Esophagus muscularis mucosa (tissue), 4 donors: ENCODE data around the gene FRMD4A. TPM values are rescaled to one million over a fixed set of nuclear protein-coding genes. Genes with fewer than 3 reads are reported as not detected.

ENCODE experiments used
- DNase-seq: peaks from one replicate; pipeline ENCODE4 v3.0.0-alpha.2; 2017; ENCODE audit errors: extremely low spot score
- H3K27ac ChIP-seq, 4 donors: fragments of 200-600 bp; sonication (generic); replicated peaks in 1 of 4; 1 replicate in 3 of 4; 2 replicates in 1 of 4; pipeline ENCODE4 v1.5.1; 2016 to 2019; ENCODE audit warnings: mild to moderate bottlenecking in 1 of 4
- H3K27me3 ChIP-seq, 4 donors: fragments of 200-600 bp; sonication (generic); one replicate each; pipeline versions ENCODE4 v1.5.1 to v1.6.0; 2016 to 2019
- H3K36me3 ChIP-seq, 4 donors: fragments of 200-600 bp; sonication (generic); one replicate each; pipeline ENCODE4 v1.5.1; 2016 to 2019
- H3K4me1 ChIP-seq, 4 donors: fragments of 200-600 bp; sonication (generic); one replicate each; pipeline ENCODE4 v1.5.1; 2016 to 2019
- H3K4me3 ChIP-seq, 4 donors: fragments of 200-600 bp; sonication (generic); 1 replicate in 2 of 4; 2 replicates in 2 of 4; pipeline ENCODE4 v1.5.1; 2016 to 2019; ENCODE audit warnings: mild to moderate bottlenecking in 4 of 4, moderate library complexity in 1 of 4
- H3K9me3 ChIP-seq, 4 donors: fragments of 200-600 bp; sonication (generic); 1 replicate in 3 of 4; 2 replicates in 1 of 4; pipeline ENCODE4 v1.5.1; 2016 to 2019
- CTCF ChIP-seq, 3 experiments: fragments of 200-600 bp in 2 of 3; fragments of 450-650 bp in 1 of 3; sonication (generic) in 2 of 3; IDR thresholded peaks; one replicate each; pipeline ENCODE4 v1.5.1; 2017 to 2019; ENCODE audit warnings: antibody characterized with exemption in 3 of 3, mild to moderate bottlenecking in 2 of 3, moderate library complexity in 1 of 3
- EP300 ChIP-seq: sonication (generic); formaldehyde crosslinking; IDR thresholded peaks from one replicate; pipeline ENCODE4 v1.6.1; 2017; ENCODE audit warnings: antibody characterized with exemption
- POLR2A ChIP-seq: fragments of 450-650 bp; IDR thresholded peaks from one replicate; pipeline ENCODE4 v1.6.1; 2017; ENCODE audit warnings: antibody characterized with exemption, moderate library complexity, mild to moderate bottlenecking, low read depth
- POLR2AphosphoS5 ChIP-seq, 2 donors: sonication (generic); formaldehyde crosslinking; IDR thresholded peaks; one replicate each; pipeline ENCODE4 v1.6.1; 2017; ENCODE audit warnings: antibody characterized with exemption in 2 of 2
- WGBS: methylation state at CpG from one replicate; pipeline ENCODE4 v1.1.5; 2018; 5-methylcytosine and 5-hydroxymethylcytosine counted together
- intact Hi-C: fragments of 100-400 bp; cut with DNase I; formaldehyde crosslinking; loops from one replicate; pipeline ENCODE4 v1.15.1; 2023
- total RNA-seq, 4 donors: library from RNA; depleted of rRNA; stranded (reverse); fragments of >200 nt; gene quantifications; one replicate each; pipeline versions ENCODE4 v1.1.0 to v1.2.1, GENCODE V29; 2016

The FRMD4A gene
- total RNA-seq, 4 donors from 2014 or later = 17.0 to 28.8 (median 21.8) TPM

GRCh38 chr10:13845897-13846296 lies 484.8 kb downstream of the FRMD4A start:
- 80% methylated on average over 4 of the region's 4 CpGs for WGBS
- DNase-seq = no peak
- Histone ChIP-seq H3K9me3 (no peaks in the 10 kb centered on the region), H3K36me3 (no peaks in the 10 kb centered on the region), H3K27me3 (peaks cover 0 to 3% (median 0%) of the 10 kb centered on the region in 4 donors), H3K4me3 (no peak overlapping the region), H3K27ac (no peak overlapping the region), H3K4me1 (peaks cover 18 to 21% (median 19%) of the 10 kb centered on the region in 4 donors)
- TF ChIP-seq CTCF (IDR thresholded peaks at IDR 0.05) (no peak), POLR2AphosphoS5 (IDR thresholded peaks at IDR 0.05) (no peak), POLR2A (no peak), EP300 (no peak)
- intact Hi-C loops = no loop called here

- WGBS = 90% methylated on average over 7 of the region's 7 CpGs
- H3K9me3 ChIP-seq = no peaks in the 10 kb centered on the region
- peaks cover 0 to 3% (median 0%) of the 10 kb centered on the region in 4 donors for H3K27me3 ChIP-seq
- H3K4me1 ChIP-seq = peaks cover 25 to 29% (median 27%) of the 10 kb centered on the region in 4 donors
- no peaks in the 10 kb centered on the region for H3K36me3 ChIP-seq
- intact Hi-C loops = no loop called here
- H3K4me3 ChIP-seq = no peak overlapping the region
- no peak for DNase-seq
- TF ChIP-seq POLR2A (no peak), EP300 (no peak), CTCF (IDR thresholded peaks at IDR 0.05) (no peak)
- H3K27ac ChIP-seq = no peak overlapping the region
These were observed 486.1 kb downstream of the FRMD4A start for GRCh38 chr10:13844651-13845050.

GRCh38 chr10:13842117-13842516 lies 488.6 kb downstream of the FRMD4A start:
- Histone ChIP-seq H3K27me3 (peaks cover 0 to 3% (median 0%) of the 10 kb centered on the region in 4 donors), H3K36me3 (no peaks in the 10 kb centered on the region), H3K27ac (no peak overlapping the region), H3K4me1 (peaks cover 25 to 44% (median 42%) of the 10 kb centered on the region in 4 donors), H3K9me3 (no peaks in the 10 kb centered on the region), H3K4me3 (no peak overlapping the region)
- DNase-seq = no peak
- no peak for TF ChIP-seq EP300
- 57% methylated on average over 3 of the region's 3 CpGs for WGBS
- intact Hi-C loops = no loop called here

- peaks cover 41 to 59% (median 58%) of the 10 kb centered on the region in 4 donors for H3K4me1 ChIP-seq
- peaks cover 0 to 3% (median 0%) of the 10 kb centered on the region in 4 donors for H3K27me3 ChIP-seq
- H3K36me3 ChIP-seq = no peaks in the 10 kb centered on the region
- no peak for DNase-seq
- no peak for TF ChIP-seq EP300
- TF ChIP-seq POLR2A = no peak
- no peak for TF ChIP-seq POLR2AphosphoS5 (IDR thresholded peaks at IDR 0.05)
- TF ChIP-seq CTCF (IDR thresholded peaks at IDR 0.05) = no peak
- H3K9me3 ChIP-seq = no peaks in the 10 kb centered on the region
- H3K27ac ChIP-seq = peak overlapping the region in 3 of 4 donors; percentile 11 to 40 (median 33)
- WGBS = 82% methylated on average over 2 of the region's 3 CpGs
- no peak overlapping the region for H3K4me3 ChIP-seq
- intact Hi-C loops = no loop called here
These were observed 490.7 kb downstream of the FRMD4A start for GRCh38 chr10:13840036-13840435.

GRCh38 chr10:13839430-13839990 lies 491.2 kb downstream of the FRMD4A start:
- Histone ChIP-seq H3K27me3 (peaks cover 0 to 3% (median 0%) of the 10 kb centered on the region in 4 donors), H3K4me3 (no peak overlapping the region), H3K4me1 (peaks cover 46 to 64% (median 63%) of the 10 kb centered on the region in 4 donors), H3K9me3 (no peaks in the 10 kb centered on the region), H3K27ac (peak overlapping the region in 3 of 4 donors; percentile 11 to 40 (median 33)), H3K36me3 (no peaks in the 10 kb centered on the region)
- 85% methylated on average over 5 of the region's 9 CpGs for WGBS
- TF ChIP-seq POLR2A = no peak
- no peak for TF ChIP-seq CTCF (IDR thresholded peaks at IDR 0.05)
- no peak for TF ChIP-seq EP300
- TF ChIP-seq POLR2AphosphoS5 (IDR thresholded peaks at IDR 0.05) = no peak
- no peak for DNase-seq
- intact Hi-C loops = loop anchor here (5.0 kb wide), 1 partner anchor 53 kb away; no protein-coding TSS in a partner anchor
